ENCODE data around the gene ABHD2. TPM values are rescaled to one million over a fixed set of nuclear protein-coding genes. Genes with fewer than 3 reads are reported as not detected.

ABHD2 gene
- total and polyA plus RNA-seq, 4 donors = 11.7 to 200 (median 59.3) TPM

DNA sequence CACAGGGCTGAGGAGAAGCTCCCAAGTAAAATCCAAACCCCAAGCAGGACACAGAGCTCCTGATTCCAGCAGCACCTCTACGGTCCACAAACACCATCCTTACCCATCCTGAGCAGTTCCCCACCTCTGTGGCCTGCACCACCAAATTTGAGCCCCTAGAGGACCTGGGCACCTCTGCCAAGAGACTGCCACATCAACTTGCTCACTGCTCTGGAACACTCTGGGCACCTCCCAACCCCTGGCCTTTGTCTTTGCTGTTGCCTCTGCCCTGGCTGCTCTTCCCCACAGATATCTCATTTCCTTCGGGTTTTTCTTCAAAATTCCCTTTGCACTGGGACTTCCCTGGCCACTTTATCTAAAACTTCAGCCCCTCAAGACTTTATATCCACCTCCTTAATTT is 127.4 kb downstream of the ABHD2 start:
- H3K9me3 ChIP-seq (ENCODE audit: control insufficient read depth in 4 of 4, insufficient read depth in 3 of 4, low read length in 3 of 4) = no peaks in the 10 kb centered on the region
- 82 to 93% methylated on average over 2 of the region's 2 CpGs for WGBS, 2 donors

DNA sequence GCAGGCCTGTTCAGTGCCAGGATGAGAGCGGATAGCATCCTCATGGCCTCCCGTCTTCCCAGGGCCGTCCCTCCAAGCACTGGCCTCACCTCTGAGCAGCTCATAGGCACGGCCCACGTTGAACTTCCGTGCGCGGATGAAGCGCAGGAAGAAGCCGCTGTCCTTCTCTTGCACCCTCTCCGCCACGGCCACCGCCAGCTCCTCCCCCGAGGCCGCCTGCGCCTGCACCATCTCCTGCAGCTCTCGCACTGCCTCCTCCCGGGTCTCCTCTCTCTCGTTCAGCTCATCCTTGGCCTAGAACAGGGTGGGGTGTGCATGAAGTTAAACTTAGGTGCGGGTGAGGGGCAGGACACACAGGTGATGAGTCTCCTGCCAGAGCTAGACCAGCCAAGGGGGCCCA is 128.8 kb downstream of the ABHD2 start:
- no peaks in the 10 kb centered on the region for H3K36me3 ChIP-seq (ENCODE audit: control insufficient read depth in 4 of 4, insufficient read depth in 4 of 4, low read length in 4 of 4)
- H3K27me3 ChIP-seq (ENCODE audit: control insufficient read depth in 3 of 3, insufficient read depth in 3 of 3, low read length in 2 of 3) = no peaks in the 10 kb centered on the region
- no peak for DNase-seq
- no peak overlapping the region for H3K4me3 ChIP-seq
- ATAC-seq (ENCODE audit: insufficient read depth, low FRiP score) = no peak
- no peak overlapping the region for H3K27ac ChIP-seq (ENCODE audit: low read depth in 1 of 2, low read length in 1 of 2)
- no peaks in the 10 kb centered on the region for H3K4me1 ChIP-seq (ENCODE audit: control insufficient read depth in 5 of 5, insufficient read depth in 5 of 5, low read length in 5 of 5)
- H3K9me3 ChIP-seq (ENCODE audit: control insufficient read depth in 4 of 4, insufficient read depth in 3 of 4, low read length in 3 of 4) = no peaks in the 10 kb centered on the region
- H3K9ac ChIP-seq (ENCODE audit: insufficient read depth in 1 of 2, low read length in 2 of 2) = no peak overlapping the region
- TF ChIP-seq, protein P1, sequence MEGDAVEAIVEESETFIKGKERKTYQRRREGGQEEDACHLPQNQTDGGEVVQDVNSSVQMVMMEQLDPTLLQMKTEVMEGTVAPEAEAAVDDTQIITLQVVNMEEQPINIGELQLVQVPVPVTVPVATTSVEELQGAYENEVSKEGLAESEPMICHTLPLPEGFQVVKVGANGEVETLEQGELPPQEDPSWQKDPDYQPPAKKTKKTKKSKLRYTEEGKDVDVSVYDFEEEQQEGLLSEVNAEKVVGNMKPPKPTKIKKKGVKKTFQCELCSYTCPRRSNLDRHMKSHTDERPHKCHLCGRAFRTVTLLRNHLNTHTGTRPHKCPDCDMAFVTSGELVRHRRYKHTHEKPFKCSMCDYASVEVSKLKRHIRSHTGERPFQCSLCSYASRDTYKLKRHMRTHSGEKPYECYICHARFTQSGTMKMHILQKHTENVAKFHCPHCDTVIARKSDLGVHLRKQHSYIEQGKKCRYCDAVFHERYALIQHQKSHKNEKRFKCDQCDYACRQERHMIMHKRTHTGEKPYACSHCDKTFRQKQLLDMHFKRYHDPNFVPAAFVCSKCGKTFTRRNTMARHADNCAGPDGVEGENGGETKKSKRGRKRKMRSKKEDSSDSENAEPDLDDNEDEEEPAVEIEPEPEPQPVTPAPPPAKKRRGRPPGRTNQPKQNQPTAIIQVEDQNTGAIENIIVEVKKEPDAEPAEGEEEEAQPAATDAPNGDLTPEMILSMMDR (IDR thresholded peaks at IDR 0.05; ENCODE audit: control extremely low read depth, extremely low read depth) = no peak
- 90 to 94% methylated on average over 20 of the region's 20 CpGs for WGBS, 2 donors

More for the DNA sequence above, 127.4 kb downstream of the ABHD2 start:
- DNase-seq = no peak
- peaks cover 0 to under 1% (median 0%) of the 10 kb centered on the region in 5 donors for H3K4me1 ChIP-seq (ENCODE audit: control insufficient read depth in 5 of 5, insufficient read depth in 5 of 5, low read length in 5 of 5)
- no peak overlapping the region for H3K27ac ChIP-seq (ENCODE audit: low read depth in 1 of 2, low read length in 1 of 2)
- TF ChIP-seq, protein P1 (IDR thresholded peaks at IDR 0.05; ENCODE audit: control extremely low read depth, extremely low read depth) = no peak
- H3K4me3 ChIP-seq = no peak overlapping the region
- no peak for ATAC-seq (ENCODE audit: insufficient read depth, low FRiP score)
- H3K9ac ChIP-seq (ENCODE audit: insufficient read depth in 1 of 2, low read length in 2 of 2) = no peak overlapping the region
- H3K36me3 ChIP-seq (ENCODE audit: control insufficient read depth in 4 of 4, insufficient read depth in 4 of 4, low read length in 4 of 4) = no peaks in the 10 kb centered on the region
- H3K27me3 ChIP-seq (ENCODE audit: control insufficient read depth in 3 of 3, insufficient read depth in 3 of 3, low read length in 2 of 3) = no peaks in the 10 kb centered on the region

DNA sequence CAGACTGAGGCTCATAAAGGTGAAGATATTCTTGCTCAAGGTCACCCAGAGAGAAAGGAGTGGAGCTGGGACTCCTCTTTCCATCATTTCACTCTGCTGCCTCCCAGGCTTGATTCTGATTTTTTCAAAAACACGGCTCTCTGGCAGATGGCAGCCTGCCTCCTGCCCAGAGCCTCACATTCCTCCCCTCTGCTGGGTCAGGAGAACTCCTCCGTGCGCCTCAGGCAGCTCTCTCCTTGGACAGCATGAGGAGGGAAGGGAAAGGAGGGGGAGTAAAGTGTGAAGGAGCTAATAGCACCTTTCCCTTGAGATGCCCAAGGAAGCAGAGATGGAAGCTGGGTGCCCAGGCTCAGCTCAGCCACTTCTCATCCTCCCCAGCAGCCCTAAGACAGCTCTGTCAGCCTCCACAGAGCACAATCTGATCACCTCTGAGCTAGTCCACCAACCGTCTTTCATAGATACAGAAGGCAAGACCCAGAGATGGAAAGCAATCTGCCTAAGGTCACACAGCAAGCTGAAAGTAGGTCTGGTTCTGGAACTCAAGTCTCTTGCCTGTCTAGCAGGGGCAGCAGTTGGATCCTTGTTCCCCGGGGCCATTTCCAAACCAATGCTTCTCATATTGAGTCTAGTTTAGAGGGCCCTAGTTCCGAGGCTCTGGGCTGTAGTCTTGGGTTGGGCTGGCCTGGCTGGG is 129.6 kb downstream of the ABHD2 start:
- Histone ChIP-seq H3K4me3 (no peak overlapping the region), H3K4me1 (ENCODE audit: control insufficient read depth in 5 of 5, insufficient read depth in 5 of 5, low read length in 5 of 5) (no peaks in the 10 kb centered on the region), H3K9ac (ENCODE audit: insufficient read depth in 1 of 2, low read length in 2 of 2) (no peak overlapping the region), H3K27me3 (ENCODE audit: control insufficient read depth in 3 of 3, insufficient read depth in 3 of 3, low read length in 2 of 3) (no peaks in the 10 kb centered on the region), H3K27ac (ENCODE audit: low read depth in 1 of 2, low read length in 1 of 2) (no peak overlapping the region), H3K36me3 (ENCODE audit: control insufficient read depth in 4 of 4, insufficient read depth in 4 of 4, low read length in 4 of 4) (no peaks in the 10 kb centered on the region), H3K9me3 (ENCODE audit: control insufficient read depth in 4 of 4, insufficient read depth in 3 of 4, low read length in 3 of 4) (no peaks in the 10 kb centered on the region)
- ATAC-seq (ENCODE audit: insufficient read depth, low FRiP score) (no peak), DNase-seq (no peak)
- 76 to 80% methylated on average over 6 of the region's 6 CpGs for WGBS, 2 donors
- TF ChIP-seq, protein P1 (IDR thresholded peaks at IDR 0.05; ENCODE audit: control extremely low read depth, extremely low read depth) = no peak

DNA sequence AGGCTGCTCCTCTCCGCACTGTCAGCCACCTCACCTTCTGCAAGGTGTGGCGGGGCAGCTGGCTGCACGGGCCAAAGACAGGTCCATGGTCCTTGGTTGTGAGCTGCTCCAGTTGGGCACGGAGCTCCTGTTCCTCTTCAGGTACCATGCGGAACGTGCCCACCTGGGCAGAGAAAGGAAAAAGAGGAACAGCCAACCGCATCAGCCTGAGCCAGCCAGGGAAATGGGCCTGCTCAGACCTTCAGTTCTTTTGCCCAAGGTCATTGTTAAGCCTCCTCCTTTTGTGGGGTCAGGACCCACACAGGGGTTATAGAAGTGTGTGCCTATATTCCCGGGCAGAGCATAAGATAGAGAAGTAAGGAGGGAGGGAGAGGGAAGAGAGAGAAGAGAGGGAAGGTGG is 130.3 kb downstream of the ABHD2 start:
- DNase-seq = no peak
- H3K9me3 ChIP-seq (ENCODE audit: control insufficient read depth in 4 of 4, insufficient read depth in 3 of 4, low read length in 3 of 4) = no peaks in the 10 kb centered on the region
- H3K27ac ChIP-seq (ENCODE audit: low read depth in 1 of 2, low read length in 1 of 2) = no peak overlapping the region
- no peak overlapping the region for H3K4me3 ChIP-seq
- H3K27me3 ChIP-seq (ENCODE audit: control insufficient read depth in 3 of 3, insufficient read depth in 3 of 3, low read length in 2 of 3) = no peaks in the 10 kb centered on the region
- TF ChIP-seq, protein P1 (IDR thresholded peaks at IDR 0.05; ENCODE audit: control extremely low read depth, extremely low read depth) = no peak
- H3K36me3 ChIP-seq (ENCODE audit: control insufficient read depth in 4 of 4, insufficient read depth in 4 of 4, low read length in 4 of 4) = no peaks in the 10 kb centered on the region
- H3K4me1 ChIP-seq (ENCODE audit: control insufficient read depth in 5 of 5, insufficient read depth in 5 of 5, low read length in 5 of 5) = no peaks in the 10 kb centered on the region
- no peak overlapping the region for H3K9ac ChIP-seq (ENCODE audit: insufficient read depth in 1 of 2, low read length in 2 of 2)
- WGBS, 2 donors = 87 to 88% methylated on average over 8 of the region's 8 CpGs
- ATAC-seq (ENCODE audit: insufficient read depth, low FRiP score) = no peak

Data from lung (tissue), 12 donors.